Inferior parietal cortex (tissue), 1 donor: ENCODE results near the gene DCST1.
"Not testable (repeated sequence)": the region's sequence is repeated elsewhere in the genome, so short reads cannot be mapped to it uniquely, and the experiment has no call there.

Experiments used
- DNase-seq: peaks from one replicate; pipeline ENCODE4 v3.0.0-alpha.2; 2016; ENCODE audit errors: extremely low spot score

Gene DCST1

GRCh38 chr1:155033524-155033923 is at the start of gene DCST1, which contains the start of gene DCST2:
TSS of gene DCST1 (plus strand) at chr1:155033824. CDS start at chr1:155034037, 213 bp downstream.
TSS of gene DCST2 (minus strand) at chr1:155033781. CDS start at chr1:155033701, 80 bp downstream.
- no peak for DNase-seq

- not testable (repeated sequence) for DNase-seq
These were observed 46.9 kb upstream of the DCST1 start for GRCh38 chr1:154986736-154987135.

- DNase-seq: no peak
These were observed 46.3 kb upstream of the DCST1 start for GRCh38 chr1:154987326-154987725.

- DNase-seq: no peak
These were observed 45.3 kb upstream of the DCST1 start for GRCh38 chr1:154988058-154988954.

GRCh38 chr1:154989195-154989860 is 44.3 kb upstream of the DCST1 start:
- DNase-seq: no peak

- no peak for DNase-seq
These were observed 43.3 kb upstream of the DCST1 start for GRCh38 chr1:154990276-154990675.

- no peak for DNase-seq
These were observed 40.7 kb upstream of the DCST1 start for GRCh38 chr1:154992721-154993571.

- DNase-seq: no peak
These were observed 39.9 kb upstream of the DCST1 start, which contains the start of gene LENEP for GRCh38 chr1:154993572-154994268. TSS of gene LENEP (plus strand) at chr1:154993586. CDS start at chr1:154993608, 22 bp downstream.

- DNase-seq: no peak
These were observed 39.4 kb upstream of the DCST1 start for GRCh38 chr1:154994269-154994587.

GRCh38 chr1:154994591-154994990 is 39.0 kb upstream of the DCST1 start:
- no peak for DNase-seq

GRCh38 chr1:154995301-154995983 is 38.2 kb upstream of the DCST1 start:
- DNase-seq: not testable (repeated sequence)

- DNase-seq: no peak
These were observed 36.5 kb upstream of the DCST1 start for GRCh38 chr1:154996966-154997701.

- no peak for DNase-seq
These were observed 35.3 kb upstream of the DCST1 start for GRCh38 chr1:154998201-154998780.

- no peak for DNase-seq
These were observed 34.6 kb upstream of the DCST1 start for GRCh38 chr1:154998818-154999570.

- DNase-seq: no peak
These were observed 33.8 kb upstream of the DCST1 start for GRCh38 chr1:154999571-155000410.

- DNase-seq: no peak
These were observed 33.3 kb upstream of the DCST1 start for GRCh38 chr1:155000411-155000725.

- peak; percentile 85 for DNase-seq
These were observed 32.7 kb upstream of the DCST1 start for GRCh38 chr1:155000726-155001424.

GRCh38 chr1:155001425-155001674 is 32.3 kb upstream of the DCST1 start:
- DNase-seq: no peak
